Suppressor macrophage treated with lipopolysaccharide for 4 hours (primary cell): ENCODE measurements around the gene CENPF.

Experiments
- DNase-seq: peaks from one replicate; pipeline ENCODE4 v3.0.0-alpha.2; 2020

The CENPF gene

GRCh38 chr1:214621236-214621635 is 18.2 kb downstream of the CENPF start:
- DNase-seq = no peak

GRCh38 chr1:214623430-214623829 is 20.4 kb downstream of the CENPF start:
- DNase-seq = no peak

GRCh38 chr1:214632091-214632490 is 29.1 kb downstream of the CENPF start:
- no peak for DNase-seq

- DNase-seq = no peak
These were observed 30.7 kb downstream of the CENPF start for GRCh38 chr1:214633686-214634085.

GRCh38 chr1:214634267-214634666 is 31.3 kb downstream of the CENPF start:
- no peak for DNase-seq

GRCh38 chr1:214635086-214635485 is 32.1 kb downstream of the CENPF start:
- DNase-seq = no peak

GRCh38 chr1:214635506-214635905 is 32.5 kb downstream of the CENPF start:
- no peak for DNase-seq

GRCh38 chr1:214636436-214636835 is 33.4 kb downstream of the CENPF start:
- DNase-seq = no peak

GRCh38 chr1:214637125-214637524 is 34.1 kb downstream of the CENPF start:
- DNase-seq = no peak

GRCh38 chr1:214637722-214638458 is 34.9 kb downstream of the CENPF start:
- peak; percentile 38 for DNase-seq

GRCh38 chr1:214638459-214638807 is 35.4 kb downstream of the CENPF start:
- DNase-seq = no peak

- DNase-seq = no peak
These were observed 36.0 kb downstream of the CENPF start for GRCh38 chr1:214638997-214639396.

- no peak for DNase-seq
These were observed 37.6 kb downstream of the CENPF start for GRCh38 chr1:214640431-214641213.

- no peak for DNase-seq
These were observed 38.4 kb downstream of the CENPF start for GRCh38 chr1:214641214-214641895.

GRCh38 chr1:214643030-214643429 is 40.0 kb downstream of the CENPF start:
- DNase-seq = no peak

GRCh38 chr1:214645712-214646111 is 42.7 kb downstream of the CENPF start:
- DNase-seq = no peak

- no peak for DNase-seq
These were observed 45.8 kb downstream of the CENPF start for GRCh38 chr1:214648801-214649200.

GRCh38 chr1:214649607-214650006 is 46.6 kb downstream of the CENPF start:
- DNase-seq = no peak

GRCh38 chr1:214650664-214651063 is 47.7 kb downstream of the CENPF start:
- no peak for DNase-seq

- no peak for DNase-seq
These were observed 54.3 kb downstream of the CENPF start for GRCh38 chr1:214657299-214657698.

- DNase-seq = no peak
These were observed 55.2 kb downstream of the CENPF start for GRCh38 chr1:214658175-214658574.

- no peak for DNase-seq
These were observed 55.8 kb downstream of the CENPF start for GRCh38 chr1:214658785-214659184.

GRCh38 chr1:214660190-214660589 is 57.2 kb downstream of the CENPF start:
- DNase-seq = no peak

GRCh38 chr1:214660900-214661299 is 57.9 kb downstream of the CENPF start:
- DNase-seq = no peak
